GM12872 (cell line): ENCODE results near the gene MAP4K5.

ENCODE experiments used
- CTCF ChIP-seq: IDR thresholded peaks from 3 replicates; pipeline ENCODE4 v1.5.1; 2011; ENCODE audit warnings: low read depth, mild to moderate bottlenecking, low read length, moderate library complexity; ENCODE audit not compliant: insufficient read depth

MAP4K5 gene

GRCh38 chr14:50530794-50531365 is 1.5 kb downstream of the MAP4K5 start:
- TF ChIP-seq CTCF = no peak

GRCh38 chr14:50530358-50530757 is 2.0 kb downstream of the MAP4K5 start:
- no peak for TF ChIP-seq CTCF

- TF ChIP-seq CTCF = no peak
These were observed 2.8 kb downstream of the MAP4K5 start for GRCh38 chr14:50529288-50530179.

GRCh38 chr14:50528000-50528399 is 4.4 kb downstream of the MAP4K5 start:
- TF ChIP-seq CTCF = no peak

DNA sequence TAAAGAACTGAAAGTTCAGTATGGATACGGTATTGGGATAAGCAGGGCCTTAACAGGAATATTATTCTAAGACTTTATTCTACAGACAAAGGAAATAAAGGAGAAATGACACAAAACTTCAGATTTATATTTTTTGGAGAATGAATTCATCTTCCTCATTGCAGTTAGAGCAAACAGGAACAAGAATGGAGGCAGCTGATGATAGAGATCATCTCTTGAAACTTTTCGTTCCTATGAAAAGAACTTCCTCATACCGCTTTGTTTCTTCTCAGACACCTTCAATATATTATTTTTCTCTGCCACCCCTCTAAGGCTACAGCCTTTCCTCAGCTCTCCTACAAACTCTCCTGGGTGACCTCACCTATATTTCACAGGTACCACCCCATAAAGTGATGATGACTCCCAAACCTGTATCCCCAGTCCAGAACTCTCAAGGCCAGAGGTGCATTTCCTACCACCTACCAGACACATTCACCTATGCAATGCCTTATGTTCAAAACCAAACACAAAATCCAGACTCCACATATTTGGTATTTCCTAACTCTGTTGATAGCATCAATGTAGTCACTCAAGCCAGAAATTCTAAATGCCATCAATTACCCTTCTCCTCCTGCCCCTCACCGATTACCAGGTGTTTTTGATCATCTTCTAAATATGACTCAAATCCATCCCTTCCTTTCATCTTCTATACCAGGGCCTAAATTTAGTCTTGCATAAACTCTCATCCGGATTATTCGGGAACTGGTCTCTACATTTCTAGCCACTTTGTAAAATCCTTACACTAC is 7.4 kb downstream of the MAP4K5 start:
- TF ChIP-seq CTCF = no peak

GRCh38 chr14:50524060-50524459 is 8.3 kb downstream of the MAP4K5 start:
- TF ChIP-seq CTCF = no peak
